GM18505 (cell line): ENCODE measurements around the gene RB1.

Experiments
- ATAC-seq: cut with Tn5 transposase; IDR thresholded peaks from one replicate; pipeline ENCODE4 v1.9.1; 2021; ENCODE audit not compliant: unreplicated experiment
- POLR2A ChIP-seq: IDR thresholded peaks from 4 replicates; pipeline ENCODE4 v1.6.1; 2011; ENCODE audit warnings: borderline replicate concordance; ENCODE audit not compliant: insufficient read depth, insufficient read length; ENCODE audit errors: extremely low read depth

The RB1 gene

GRCh38 chr13:48273346-48273745, 30.2 kb upstream of the RB1 start:
- TF ChIP-seq POLR2A: no peak
- ATAC-seq: no peak

GRCh38 chr13:48275507-48275906, 28.0 kb upstream of the RB1 start:
- no peak for ATAC-seq
- TF ChIP-seq POLR2A: no peak

GRCh38 chr13:48278806-48279205, 24.7 kb upstream of the RB1 start:
- no peak for ATAC-seq
- no peak for TF ChIP-seq POLR2A

GRCh38 chr13:48281556-48281955, 22.0 kb upstream of the RB1 start:
- no peak for TF ChIP-seq POLR2A
- ATAC-seq: no peak

GRCh38 chr13:48291730-48292129, 11.8 kb upstream of the RB1 start:
- ATAC-seq: no peak
- no peak for TF ChIP-seq POLR2A

GRCh38 chr13:48292650-48293049, 10.9 kb upstream of the RB1 start:
- TF ChIP-seq POLR2A: no peak
- ATAC-seq: no peak

- no peak for ATAC-seq
- TF ChIP-seq POLR2A: no peak
Measured at GRCh38 chr13:48294653-48295052, 8.9 kb upstream of the RB1 start.

GRCh38 chr13:48295271-48295670, 8.3 kb upstream of the RB1 start:
- TF ChIP-seq POLR2A: no peak
- ATAC-seq: no peak

GRCh38 chr13:48296528-48296927, 7.0 kb upstream of the RB1 start:
- ATAC-seq: no peak
- TF ChIP-seq POLR2A: no peak

GRCh38 chr13:48297131-48297786, 6.3 kb upstream of the RB1 start:
- no peak for ATAC-seq
- no peak for TF ChIP-seq POLR2A

GRCh38 chr13:48299591-48299990, 4.0 kb upstream of the RB1 start:
- ATAC-seq: no peak
- no peak for TF ChIP-seq POLR2A

GRCh38 chr13:48302871-48303358, 636 bp upstream of the RB1 start:
- no peak for ATAC-seq

GRCh38 chr13:48304143-48304876, 759 bp downstream of the RB1 start:
- peak; percentile 59 for TF ChIP-seq POLR2A
- peak; percentile 65 for ATAC-seq

More at GRCh38 chr13:48302871-48303358, 636 bp upstream of the RB1 start:
- TF ChIP-seq POLR2A: no peak

GRCh38 chr13:48311223-48311622, 7.7 kb downstream of the RB1 start:
- ATAC-seq: no peak
- TF ChIP-seq POLR2A: no peak

- TF ChIP-seq POLR2A: no peak
Measured at GRCh38 chr13:48315969-48316650, 12.6 kb downstream of the RB1 start.

More at GRCh38 chr13:48315969-48316650, 12.6 kb downstream of the RB1 start:
- ATAC-seq: no peak
